ENCODE data around the gene PTK7.

The PTK7 gene

DNA sequence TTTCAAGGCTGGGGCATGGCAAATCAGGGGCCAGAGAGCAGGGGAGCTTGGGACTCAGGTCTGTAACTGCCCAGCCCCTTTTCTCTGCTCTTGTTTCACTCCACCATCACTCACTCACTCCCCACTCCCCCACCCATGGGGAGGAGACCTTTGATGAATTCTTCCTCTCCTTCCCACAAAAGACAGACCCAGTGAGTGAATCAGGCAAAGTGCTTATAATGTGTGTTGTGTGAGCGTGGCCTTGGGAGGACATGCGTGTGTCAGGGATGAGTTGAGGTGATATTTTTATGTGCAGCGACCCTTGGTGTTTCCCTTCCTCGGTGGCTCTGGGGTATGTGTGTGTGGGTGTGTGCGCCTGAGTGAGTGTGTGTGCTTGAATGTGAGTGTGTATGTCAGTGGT lies 104.9 kb downstream of the PTK7 start:
- DNase-seq (ENCODE audit: low spot score) = no peak

DNA sequence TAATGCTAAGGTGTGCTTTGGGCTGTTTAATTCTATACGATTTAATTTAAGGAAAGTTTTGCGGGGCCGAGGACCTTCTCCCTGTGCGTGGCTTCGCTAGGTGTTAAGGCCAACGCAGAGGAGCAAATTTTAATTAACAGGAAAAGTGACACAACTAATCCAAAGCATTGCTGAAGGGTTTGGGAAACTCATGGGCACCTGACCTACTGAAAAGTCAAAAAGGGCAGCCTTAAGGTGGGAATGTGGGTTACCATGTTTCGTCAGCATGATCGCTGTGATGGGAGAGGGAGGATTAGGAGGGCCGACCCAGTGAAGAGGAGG lies 105.5 kb downstream of the PTK7 start:
- no peak for DNase-seq (ENCODE audit: low spot score)

DNA sequence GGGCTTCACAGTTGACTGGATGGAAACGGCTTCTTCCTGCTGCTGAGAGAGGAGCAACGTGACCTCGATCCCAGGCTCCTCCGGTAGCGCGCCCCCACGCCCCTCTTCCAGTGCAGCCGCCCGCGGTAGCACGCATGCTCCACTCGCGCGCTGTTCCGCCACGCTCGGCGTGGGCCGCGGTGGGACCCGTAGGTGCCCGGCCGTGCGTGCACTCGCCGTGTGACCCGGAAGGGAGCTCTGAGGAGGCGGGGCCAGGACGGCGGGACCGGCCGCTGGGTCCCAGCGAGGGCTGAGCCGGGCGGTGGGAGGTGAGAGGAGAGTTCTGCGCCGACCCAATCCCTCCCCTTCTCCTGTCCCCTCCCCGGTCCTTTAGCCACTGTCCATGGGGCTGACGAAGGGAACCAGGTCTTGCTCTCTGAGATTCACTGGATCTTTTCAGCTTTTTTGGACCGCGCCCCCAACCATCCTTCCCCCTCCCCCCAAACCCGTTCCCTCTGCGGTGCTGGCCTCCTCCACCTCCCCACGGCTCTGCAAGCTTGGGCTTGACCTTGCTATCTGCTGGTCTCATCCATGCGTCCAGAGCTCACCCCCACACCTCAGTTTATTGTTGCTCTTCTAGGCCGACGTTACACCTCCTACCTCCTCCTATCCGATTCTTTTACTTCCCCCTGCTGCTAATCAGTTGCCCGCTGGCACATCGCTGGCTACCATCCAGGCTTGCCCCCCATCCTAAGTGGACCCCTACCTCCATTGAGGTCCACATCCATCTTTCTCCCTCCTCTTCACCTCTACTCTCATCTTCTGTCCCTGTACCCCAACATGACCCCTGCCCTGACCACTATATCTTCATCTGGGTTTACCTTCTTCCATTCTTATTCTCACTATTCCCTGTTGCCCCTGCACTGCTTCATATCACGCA lies 106.1 kb downstream of the PTK7 start, which contains the start of gene CUL9:
Gene CUL9, plus strand, starts transcription at position 255 of the 919 bp plus-strand sequence. CDS start 2,115 bp downstream, outside the sequence.
- peak; percentile 84 for DNase-seq (ENCODE audit: low spot score)

DNA sequence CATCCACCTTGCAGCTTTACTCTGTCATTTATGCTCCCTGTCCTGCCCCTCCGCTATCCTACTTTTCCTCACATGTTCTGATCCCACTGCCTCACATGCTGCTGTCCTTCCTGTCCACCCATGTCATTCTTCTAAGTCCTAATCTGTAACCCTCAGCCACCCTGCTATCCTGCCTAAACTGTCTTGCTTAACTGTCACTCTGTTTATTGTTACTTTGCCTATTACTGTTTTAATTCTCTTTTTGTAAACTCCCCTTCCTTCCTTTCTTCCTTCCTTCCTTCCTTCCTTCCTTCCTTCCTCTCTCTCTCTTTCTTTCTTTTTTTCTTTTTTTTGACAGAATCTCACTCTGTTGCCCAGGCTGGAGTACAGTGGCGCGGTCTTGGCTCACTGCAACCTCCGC lies 107.3 kb downstream of the PTK7 start:
- no peak for DNase-seq (ENCODE audit: low spot score)

DNA sequence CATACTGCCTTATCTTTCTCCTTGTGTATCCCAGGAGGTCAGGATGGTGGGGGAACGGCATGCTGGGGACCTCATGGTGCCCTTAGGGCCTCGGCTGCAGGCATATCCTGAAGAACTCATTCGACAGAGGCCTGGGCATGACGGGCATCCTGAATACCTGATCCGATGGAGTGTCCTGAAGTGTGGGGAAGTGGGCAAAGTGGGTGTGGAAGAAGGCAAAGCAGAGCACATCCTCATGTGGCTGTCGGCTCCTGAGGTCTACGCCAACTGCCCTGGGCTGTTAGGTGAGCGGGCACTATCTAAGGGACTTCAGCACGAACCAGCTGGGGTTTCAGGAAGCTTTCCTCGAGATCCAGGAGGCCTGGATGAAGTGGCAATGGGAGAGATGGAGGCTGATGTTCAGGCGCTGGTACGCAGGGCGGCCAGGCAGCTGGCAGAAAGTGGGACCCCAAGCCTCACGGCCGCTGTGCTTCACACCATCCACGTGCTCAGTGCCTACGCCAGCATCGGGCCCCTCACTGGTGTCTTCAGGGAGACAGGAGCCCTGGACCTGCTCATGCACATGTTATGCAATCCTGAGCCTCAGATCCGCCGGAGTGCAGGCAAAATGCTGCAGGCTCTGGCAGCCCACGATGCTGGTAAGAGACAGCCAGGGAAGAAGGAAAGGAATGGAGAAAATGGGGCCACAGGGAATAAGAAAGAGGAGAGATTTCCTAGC lies 108.3 kb downstream of the PTK7 start:
- DNase-seq (ENCODE audit: low spot score) = no peak

- DNase-seq (ENCODE audit: low spot score) = no peak
These were observed 109.4 kb downstream of the PTK7 start for GRCh38 chr6:43185391-43185985.

GRCh38 chr6:43186019-43186418 lies 109.9 kb downstream of the PTK7 start:
- no peak for DNase-seq (ENCODE audit: low spot score)

DNA sequence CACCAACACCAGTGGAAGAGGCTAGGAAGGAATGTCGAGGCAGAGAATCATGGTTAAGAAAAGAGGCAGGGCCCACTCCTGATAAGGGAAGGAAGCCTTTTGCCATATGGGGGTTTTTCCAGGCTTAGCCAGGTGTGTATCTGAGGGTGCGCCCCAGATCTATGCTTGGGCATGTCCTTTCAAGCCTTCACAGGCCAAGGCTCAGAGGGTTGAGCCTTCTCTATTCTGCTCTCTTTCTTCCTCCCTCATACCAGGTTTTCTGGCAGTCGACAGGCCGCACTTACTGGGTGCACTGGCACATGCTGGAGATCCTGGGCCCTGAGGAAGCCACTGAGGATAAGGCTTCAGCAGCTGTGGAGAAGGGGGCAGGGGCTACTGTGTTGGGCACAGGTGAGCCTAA lies 110.6 kb downstream of the PTK7 start:
- DNase-seq (ENCODE audit: low spot score) = no peak

DNA sequence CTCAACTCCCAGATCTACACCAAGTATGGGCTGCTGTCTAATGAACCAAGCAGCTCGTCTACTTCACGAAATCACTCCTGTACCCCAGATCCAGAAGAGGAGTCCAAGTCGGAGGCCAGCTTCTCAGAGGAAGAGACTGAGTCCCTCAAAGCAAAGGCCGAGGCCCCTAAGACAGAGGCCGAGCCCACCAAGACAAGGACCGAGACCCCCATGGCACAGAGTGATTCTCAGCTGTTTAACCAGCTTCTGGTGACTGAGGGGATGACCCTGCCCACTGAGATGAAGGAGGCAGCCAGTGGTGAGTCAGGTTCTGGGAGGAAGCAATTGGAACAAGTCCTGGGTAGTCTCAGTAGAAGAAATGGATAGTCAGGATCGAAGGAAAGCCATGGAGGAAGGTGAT lies 111.7 kb downstream of the PTK7 start:
- no peak for DNase-seq (ENCODE audit: low spot score)

GRCh38 chr6:43188426-43188825 lies 112.3 kb downstream of the PTK7 start:
- DNase-seq (ENCODE audit: low spot score) = no peak

GRCh38 chr6:43189776-43190304 lies 113.7 kb downstream of the PTK7 start:
- no peak for DNase-seq (ENCODE audit: low spot score)

GRCh38 chr6:43192911-43193310 lies 116.8 kb downstream of the PTK7 start:
- DNase-seq (ENCODE audit: low spot score) = no peak

- no peak for DNase-seq (ENCODE audit: low spot score)
These were observed 117.8 kb downstream of the PTK7 start for GRCh38 chr6:43193929-43194328.

- no peak for DNase-seq (ENCODE audit: low spot score)
These were observed 120.2 kb downstream of the PTK7 start for GRCh38 chr6:43196337-43196736.

DNA sequence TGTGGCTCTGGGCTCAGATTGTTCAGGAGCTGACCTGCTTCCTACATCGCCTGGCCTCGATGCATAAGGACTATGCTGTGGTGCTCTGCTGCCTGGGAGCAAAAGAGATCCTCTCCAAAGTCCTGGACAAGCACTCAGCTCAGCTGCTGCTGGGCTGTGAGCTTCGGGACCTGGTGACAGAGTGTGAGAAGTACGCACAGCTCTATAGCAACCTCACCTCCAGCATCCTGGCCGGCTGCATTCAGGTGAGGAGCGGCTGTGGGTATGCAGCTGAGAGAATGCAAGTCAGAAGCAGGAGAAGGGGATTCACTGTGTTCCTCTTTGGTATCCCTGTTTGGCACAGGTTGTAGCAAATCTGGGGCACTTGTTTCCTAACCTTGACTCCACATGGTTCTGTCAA lies 123.8 kb downstream of the PTK7 start:
- no peak for DNase-seq (ENCODE audit: low spot score)

DNA sequence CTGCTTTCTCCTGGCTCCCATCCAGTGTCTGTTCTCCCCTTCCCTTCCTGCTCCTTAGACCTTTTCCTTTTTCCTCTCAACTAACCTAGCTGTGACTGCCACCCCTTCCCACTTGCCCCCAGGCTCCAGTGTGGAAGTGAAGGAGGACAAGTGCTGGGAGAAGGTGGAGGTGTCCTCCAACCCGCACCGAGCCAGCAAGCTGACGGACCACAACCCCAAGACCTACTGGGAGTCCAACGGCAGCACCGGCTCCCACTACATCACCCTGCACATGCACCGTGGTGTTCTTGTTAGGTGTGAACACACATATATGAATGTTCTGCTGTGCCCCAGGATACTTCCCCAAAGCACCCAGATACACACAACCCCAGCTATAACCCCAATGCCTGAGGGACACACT lies 124.4 kb downstream of the PTK7 start:
- DNase-seq (ENCODE audit: low spot score) = no peak

GRCh38 chr6:43202451-43202850 lies 126.3 kb downstream of the PTK7 start:
- no peak for DNase-seq (ENCODE audit: low spot score)

- DNase-seq (ENCODE audit: low spot score) = no peak
These were observed 127.1 kb downstream of the PTK7 start for GRCh38 chr6:43203029-43203717.

GRCh38 chr6:43203718-43204095 lies 127.6 kb downstream of the PTK7 start:
- DNase-seq (ENCODE audit: low spot score) = no peak

DNA sequence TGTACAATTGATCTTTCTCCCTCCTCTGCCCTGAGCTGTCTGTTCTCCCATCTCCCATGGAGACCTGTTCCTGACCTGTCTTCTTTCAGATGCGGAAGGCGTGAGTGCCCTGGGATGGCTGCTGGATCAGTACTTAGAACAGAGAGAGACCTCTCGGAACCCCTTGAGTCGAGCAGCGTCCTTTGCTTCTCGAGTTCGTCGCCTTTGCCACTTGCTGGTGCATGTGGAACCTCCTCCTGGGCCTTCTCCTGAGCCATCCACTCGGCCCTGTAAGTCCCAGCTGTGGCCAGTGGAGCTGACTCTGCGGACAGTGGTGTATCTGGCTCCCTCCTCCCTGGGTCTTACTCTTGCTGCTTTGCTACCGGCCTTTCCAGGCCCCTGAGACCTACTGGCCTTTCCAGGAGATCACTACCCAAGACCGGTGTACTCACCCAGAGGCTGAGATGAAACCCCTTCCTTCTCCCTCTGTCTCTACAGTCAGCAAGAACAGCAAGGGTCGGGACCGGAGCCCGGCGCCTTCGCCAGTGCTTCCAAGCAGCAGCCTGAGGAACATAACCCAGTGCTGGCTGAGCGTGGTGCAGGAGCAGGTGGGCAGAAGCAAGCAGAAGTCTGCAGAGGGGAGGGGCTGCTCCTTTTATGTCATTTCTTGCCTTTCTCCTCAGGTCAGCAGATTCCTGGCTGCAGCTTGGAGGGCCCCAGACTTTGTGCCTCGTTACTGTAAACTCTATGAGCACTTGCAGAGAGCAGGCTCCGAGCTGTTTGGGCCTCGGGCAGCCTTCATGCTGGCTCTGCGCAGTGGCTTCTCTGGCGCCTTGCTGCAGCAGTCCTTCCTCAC lies 128.4 kb downstream of the PTK7 start:
- no peak for DNase-seq (ENCODE audit: low spot score)

DNA sequence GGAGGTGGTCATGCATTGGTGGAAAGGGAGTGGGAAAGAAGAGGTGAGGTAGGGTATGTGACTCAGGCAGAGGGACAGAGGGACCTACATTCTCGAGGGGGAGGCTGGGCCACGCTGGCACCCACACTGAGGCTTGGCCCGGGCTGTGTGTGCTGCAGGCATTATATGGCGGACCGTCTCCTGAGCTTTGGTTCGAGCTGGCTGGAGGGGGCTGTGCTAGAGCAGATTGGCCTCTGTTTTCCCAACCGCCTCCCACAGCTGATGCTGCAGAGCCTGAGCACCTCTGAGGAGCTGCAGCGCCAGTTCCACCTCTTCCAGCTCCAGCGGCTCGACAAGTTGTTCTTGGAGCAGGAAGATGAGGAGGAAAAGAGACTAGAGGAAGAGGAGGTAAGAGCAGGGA lies 129.7 kb downstream of the PTK7 start:
- DNase-seq (ENCODE audit: low spot score) = no peak

Data from hepatic stellate cell (primary cell).